ENCODE measurements around the gene FARS2. TPM values are rescaled to one million over a fixed set of nuclear protein-coding genes. Genes with fewer than 3 reads are reported as not detected.

The FARS2 gene
- total and polyA plus RNA-seq, 9 of the 15 experiments (the other 6 are each of a cell fraction or from before 2014, with no cell fraction given) = 16.5 to 62.2 (median 27.0) TPM

GRCh38 chr6:5695260-5696245 lies 434.2 kb downstream of the FARS2 start:
- Histone ChIP-seq H3K79me2 (ENCODE audit: control insufficient read depth, insufficient read depth, low read length) (no peaks in the 10 kb centered on the region), H3K27ac (ENCODE audit: extremely low read depth, low read depth, low read length) (no peak overlapping the region), H3K9me1 (ENCODE audit: control insufficient read depth, insufficient read depth, low read length) (no peaks in the 10 kb centered on the region), H3K4me2 (ENCODE audit: insufficient read depth, low read length) (no peak overlapping the region), H3K4me3 (no peak overlapping the region), H2AFZ (ENCODE audit: low read depth, low read length) (no peak overlapping the region), H3K9me3 (replicated peaks; ENCODE audit: control insufficient read depth, insufficient read depth, low read depth, low read length) (no peaks in the 10 kb centered on the region), H3K9ac (ENCODE audit: insufficient read depth in 1 of 2, low read depth in 2 of 2, low read length in 2 of 2) (no peak overlapping the region), H3K4me1 (replicated peaks in 1 of 2; ENCODE audit: control insufficient read depth in 2 of 2, insufficient read depth in 2 of 2, low read length in 2 of 2) (no peaks in the 10 kb centered on the region; a peak in 1 of 5 replicates), H3K27me3 (ENCODE audit: control insufficient read depth in 2 of 2, insufficient read depth in 2 of 2, low read length in 2 of 2) (no peaks in the 10 kb centered on the region), H4K20me1 (replicated peaks; ENCODE audit: control insufficient read depth, insufficient read depth, low read length) (no peaks in the 10 kb centered on the region), H3K36me3 (ENCODE audit: control insufficient read depth, insufficient read depth, low read length) (no peaks in the 10 kb centered on the region)
- in situ Hi-C loops (cut with MboI) = no loop called here
- no peak for FAIRE-seq
- no peak for DNase-seq (ENCODE audit: extremely low read depth in 1 of 4, low spot score in 3 of 4)
- no TSS peak for BruUV-seq (replicated peaks)
- 37% methylated on average over 12 of the region's 12 CpGs for WGBS (ENCODE audit: insufficient coverage, low coverage, missing lambda C conversion rate)
- intact Hi-C loops (cut with micrococcal nuclease) = no loop called here
- ATAC-seq = no peak
- CTCF ChIA-PET (ENCODE audit: low intra/inter-chr PET ratio) = no interaction called here
- POLR2A ChIA-PET = no interaction called here
- no peak for TF ChIP-seq CREBBP (IDR thresholded peaks at IDR 0.05; ENCODE audit: low read depth, low read length)
- no peak for TF ChIP-seq JUND (IDR thresholded peaks at IDR 0.05; ENCODE audit: borderline replicate concordance, low read depth, low read length)
- TF ChIP-seq JUND (tag; IDR thresholded peaks at IDR 0.05; ENCODE audit: borderline replicate concordance, low read depth, low read length) = no peak
- TF ChIP-seq, protein P1, sequence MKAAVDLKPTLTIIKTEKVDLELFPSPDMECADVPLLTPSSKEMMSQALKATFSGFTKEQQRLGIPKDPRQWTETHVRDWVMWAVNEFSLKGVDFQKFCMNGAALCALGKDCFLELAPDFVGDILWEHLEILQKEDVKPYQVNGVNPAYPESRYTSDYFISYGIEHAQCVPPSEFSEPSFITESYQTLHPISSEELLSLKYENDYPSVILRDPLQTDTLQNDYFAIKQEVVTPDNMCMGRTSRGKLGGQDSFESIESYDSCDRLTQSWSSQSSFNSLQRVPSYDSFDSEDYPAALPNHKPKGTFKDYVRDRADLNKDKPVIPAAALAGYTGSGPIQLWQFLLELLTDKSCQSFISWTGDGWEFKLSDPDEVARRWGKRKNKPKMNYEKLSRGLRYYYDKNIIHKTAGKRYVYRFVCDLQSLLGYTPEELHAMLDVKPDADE (conservative IDR thresholded peaks at IDR 0.05; ENCODE audit: control insufficient read depth, low read depth, low read length) = no peak
- no peak for TF ChIP-seq CBX1 (IDR thresholded peaks at IDR 0.05; ENCODE audit: low read depth)
- no peak for TF ChIP-seq BRCA1 (IDR thresholded peaks at IDR 0.05)
- no peak for TF ChIP-seq BRCA1 (CRISPR knock-in tag; IDR thresholded peaks at IDR 0.05)
- TF ChIP-seq RREB1 (CRISPR knock-in tag; IDR thresholded peaks at IDR 0.05) = no peak
- TF ChIP-seq XRCC3 (IDR thresholded peaks at IDR 0.05) = no peak
- no peak for TF ChIP-seq E2F4 (CRISPR knock-in tag; IDR thresholded peaks at IDR 0.05; ENCODE audit: low read depth)
- no peak for TF ChIP-seq IRF9 (tag; IDR thresholded peaks at IDR 0.05)
